GM12878 (cell line): ENCODE measurements around the gene CCDC32. TPM values are rescaled to one million over a fixed set of nuclear protein-coding genes. Genes with fewer than 3 reads are reported as not detected.

ENCODE experiments used
- ATAC-seq: fragments of 200-7000 bp; cut with Tn5 transposase; 3 replicates; pipeline ENCODE4 v1.9.1; 2020; ENCODE audit warnings: mild to moderate bottlenecking, moderate library complexity
- BruUV-seq: library from RNA; stranded (reverse); fragments of 400-500 nt; replicated peaks from 2 replicates; lab custom pipeline; 2021; lab: Mats Ljungman, UMichigan
- CTCF ChIA-PET: fragments of 300-600 bp; sonication (Branson Sonifier 250); formaldehyde crosslinking; extraction: SDS; loops from one replicate; lab custom pipeline; 2021; ENCODE audit warnings: inconsistent platforms; lab: Yijun Ruan, JAX
- POLR2A ChIA-PET: fragments of 350-600 bp; formaldehyde crosslinking; extraction: SDS; loops from one replicate; lab custom pipeline; 2021; ENCODE audit warnings: inconsistent platforms; lab: Charles Lee
- RAD21 ChIA-PET: fragments of 300-600 bp; sonication (Branson Sonifier 250); formaldehyde crosslinking; loops from one replicate; lab custom pipeline; 2023; ENCODE audit warnings: antibody characterized with exemption; ENCODE audit not compliant: unreplicated experiment; lab: Charles Lee
- SMC1A ChIA-PET: fragments of 300-600 bp; sonication (Branson Sonifier 250); formaldehyde crosslinking; loops from one replicate; lab custom pipeline; 2023; ENCODE audit not compliant: unreplicated experiment, uncharacterized antibody; lab: Charles Lee
- DNase-seq: peaks from one replicate; pipeline ENCODE4 v3.0.0-alpha.2; 2011; ENCODE audit warnings: low read depth, low spot score
- FAIRE-seq: peaks from 3 replicates; lab custom pipeline; 2011; peaks lifted over from hg19 to GRCh38; lab: Jason Lieb, UNC
- H2AFZ ChIP-seq: 2 replicates; pipeline ENCODE4 v1.6.0; 2011; ENCODE audit warnings: low read depth, low read length, control low read depth; ENCODE audit not compliant: control insufficient read depth
- H3K27ac ChIP-seq: 2 replicates; pipeline ENCODE4 v1.5.1; 2011; ENCODE audit warnings: control low read depth; ENCODE audit not compliant: control insufficient read depth, insufficient read depth
- H3K27me3 ChIP-seq, 2 experiments: replicated peaks in 1 of 2; 2 replicates each; pipeline versions ENCODE4 v1.6.0 to v1.6.1; 2011; ENCODE audit warnings: low read length in 1 of 2; ENCODE audit not compliant: control insufficient read depth in 2 of 2, insufficient read depth in 2 of 2
- H3K36me3 ChIP-seq, 2 experiments: 2 replicates each; pipeline ENCODE4 v1.5.1; 2011; ENCODE audit warnings: low read length in 1 of 2; ENCODE audit not compliant: control insufficient read depth in 2 of 2, insufficient read depth in 2 of 2
- H3K4me1 ChIP-seq: 2 replicates; pipeline ENCODE4 v1.6.1; 2011; ENCODE audit warnings: mild to moderate bottlenecking, low read length, moderate library complexity, mixed read lengths; ENCODE audit not compliant: control insufficient read depth, insufficient read depth
- H3K4me2 ChIP-seq: 2 replicates; pipeline ENCODE4 v1.6.0; 2011; ENCODE audit warnings: control low read depth; ENCODE audit not compliant: control insufficient read depth, insufficient read depth
- H3K4me3 ChIP-seq: fragments of 200-600 bp; sonication (generic); 2 replicates; pipeline ENCODE4 v1.5.1; 2016
- H3K79me2 ChIP-seq: 2 replicates; pipeline ENCODE4 v1.6.0; 2011; ENCODE audit warnings: low read length; ENCODE audit not compliant: control insufficient read depth, insufficient read depth
- H3K9ac ChIP-seq: 2 replicates; pipeline ENCODE4 v1.8.0; 2011; ENCODE audit warnings: low read length, control low read depth, mixed read lengths; ENCODE audit not compliant: control insufficient read depth, insufficient read depth
- H3K9me3 ChIP-seq: replicated peaks from 3 replicates; pipeline ENCODE4 v1.5.1; 2011; ENCODE audit warnings: mild to moderate bottlenecking, low read length; ENCODE audit not compliant: control insufficient read depth, insufficient read depth
- H4K20me1 ChIP-seq: 2 replicates; pipeline ENCODE4 v1.6.0; 2011; ENCODE audit not compliant: control insufficient read depth, insufficient read depth
- CREM ChIP-seq: IDR thresholded peaks from 2 replicates; pipeline ENCODE4 v1.6.1; 2014; ENCODE audit warnings: antibody characterized with exemption, low read depth
- JUNB ChIP-seq: IDR thresholded peaks from 2 replicates; pipeline ENCODE4 v1.6.1; 2016; ENCODE audit warnings: antibody characterized with exemption, mild to moderate bottlenecking
- MTA2 ChIP-seq: fragments of 450-650 bp; IDR thresholded peaks from 2 replicates; pipeline ENCODE4 v1.6.1; 2016; ENCODE audit warnings: low read depth, mild to moderate bottlenecking, moderate library complexity
- MTA3 ChIP-seq: IDR thresholded peaks from 2 replicates; pipeline ENCODE4 v1.6.1; 2012; ENCODE audit warnings: low read length, inconsistent platforms, borderline replicate concordance
- RB1 ChIP-seq: fragments of 450-650 bp; formaldehyde crosslinking; IDR thresholded peaks from 2 replicates; pipeline ENCODE4 v1.6.1; 2017; ENCODE audit warnings: mild to moderate bottlenecking, borderline replicate concordance
- in situ Hi-C: fragments of 300-500 bp; cut with MboI; formaldehyde crosslinking; loops from 9 replicates; pipeline ENCODE4 v1.14.3; 2018; ENCODE audit warnings: mixed read lengths
- intact Hi-C: fragments of 100-400 bp; cut with micrococcal nuclease; formaldehyde crosslinking; loops from one replicate; pipeline ENCODE4 v1.14.2; 2022; ENCODE audit not compliant: unreplicated experiment
- polyA plus RNA-seq, 11 experiments: library from polyadenylated mRNA; depleted of rRNA in 4 of 11; unstranded in 6 of 11; stranded (reverse) in 5 of 11; fragments of >200 nt; fragmentation: Nextera tagmentation in 4 of 11; fragmentation: Illumina TruSeq in 1 of 11; extraction: Ambion mirVana in 4 of 11; extraction: Trizol in 1 of 11; gene quantifications; 1 replicate in 1 of 11; 2 replicates in 10 of 11; pipeline versions ENCODE4 v1.2.1 to v1.2.3, GENCODE V29; 2011 to 2016; ENCODE audit warnings: inconsistent platforms in 2 of 11, missing spikeins in 2 of 11, low read depth in 1 of 11
- total RNA-seq, 4 experiments: library from RNA; depleted of rRNA in 3 of 4; stranded (reverse); fragments of >200 nt in 3 of 4; fragmentation: Illumina TruSeq in 1 of 4; extraction: Trizol in 1 of 4; gene quantifications; 2 replicates each; pipeline versions ENCODE4 v1.2.1 to v1.2.3, GENCODE V29; 2013 to 2021
- TF ChIP-seq, protein P1 (sequence below): fragments of 150-350 bp; IDR thresholded peaks from 2 replicates; pipeline ENCODE4 v1.6.1; 2016; ENCODE audit warnings: low read depth, low read length
- TF ChIP-seq, protein P2 (sequence below), 3 experiments: IDR thresholded peaks in 2 of 3; conservative IDR thresholded peaks in 1 of 3; 2 replicates each; pipeline ENCODE4 v1.5.1; 2011; ENCODE audit warnings: low read depth in 3 of 3, low read length in 3 of 3, mild to moderate bottlenecking in 3 of 3, control low read depth in 2 of 3, moderate library complexity in 2 of 3, inconsistent platforms in 1 of 3, mixed read lengths in 1 of 3; ENCODE audit not compliant: control insufficient read depth in 2 of 3, insufficient read depth in 1 of 3; ENCODE audit errors: extremely low read depth in 1 of 3

CCDC32 gene
- total and polyA plus RNA-seq, 10 of the 15 experiments (the other 5 are each of a cell fraction or from before 2014, with no cell fraction given), result 30.2 to 74.3 (median 46.5) TPM

DNA sequence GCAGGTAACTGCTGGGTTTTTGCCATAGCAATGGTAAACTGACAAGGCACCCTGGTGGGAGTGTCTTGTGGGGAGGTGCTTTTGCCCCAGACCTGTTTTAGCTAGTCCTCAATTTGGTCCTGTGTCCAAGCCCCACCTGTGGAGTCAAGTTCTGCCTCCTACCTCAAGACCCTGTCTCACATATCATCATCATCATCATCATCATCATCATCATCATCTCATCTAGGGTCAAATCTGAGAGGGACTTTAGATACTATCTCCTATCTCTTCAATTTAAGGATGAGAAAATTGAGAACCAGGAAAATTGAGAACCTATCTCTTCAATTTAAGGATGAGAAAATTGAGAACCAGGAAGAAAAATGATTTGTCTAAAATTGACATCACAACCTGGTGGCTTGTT, 39.1 kb upstream of the CCDC32 start:
- Histone ChIP-seq H3K36me3 (peaks cover 2 to 5% of the 10 kb centered on the region in 2 experiments; a peak in 3 of 4 replicates), H3K9me3 (no peaks in the 10 kb centered on the region; the same call in 2 of the 3 replicates)
- ChIA-PET POLR2A (interaction anchor here (0.6 to 0.8 kb wide), 2 partner anchors 15 to 35 kb away, joined by 3 read pairs; partner anchors contain the start of gene RPUSD2), RAD21 (no interaction called here), CTCF (interaction anchor here (0.6 to 6.7 kb wide), 6 partner anchors 15 to 321 kb away, joined by 3 to 50 read pairs (median 4); no protein-coding TSS in a partner anchor)
- no peak for DNase-seq
- intact Hi-C loops, result no loop called here
- in situ Hi-C loops, result no loop called here
- TF ChIP-seq RB1 (no peak), JUNB (no peak), MTA2 (no peak), CREM (no peak), MTA3 (no peak)
- TF ChIP-seq, protein P1, sequence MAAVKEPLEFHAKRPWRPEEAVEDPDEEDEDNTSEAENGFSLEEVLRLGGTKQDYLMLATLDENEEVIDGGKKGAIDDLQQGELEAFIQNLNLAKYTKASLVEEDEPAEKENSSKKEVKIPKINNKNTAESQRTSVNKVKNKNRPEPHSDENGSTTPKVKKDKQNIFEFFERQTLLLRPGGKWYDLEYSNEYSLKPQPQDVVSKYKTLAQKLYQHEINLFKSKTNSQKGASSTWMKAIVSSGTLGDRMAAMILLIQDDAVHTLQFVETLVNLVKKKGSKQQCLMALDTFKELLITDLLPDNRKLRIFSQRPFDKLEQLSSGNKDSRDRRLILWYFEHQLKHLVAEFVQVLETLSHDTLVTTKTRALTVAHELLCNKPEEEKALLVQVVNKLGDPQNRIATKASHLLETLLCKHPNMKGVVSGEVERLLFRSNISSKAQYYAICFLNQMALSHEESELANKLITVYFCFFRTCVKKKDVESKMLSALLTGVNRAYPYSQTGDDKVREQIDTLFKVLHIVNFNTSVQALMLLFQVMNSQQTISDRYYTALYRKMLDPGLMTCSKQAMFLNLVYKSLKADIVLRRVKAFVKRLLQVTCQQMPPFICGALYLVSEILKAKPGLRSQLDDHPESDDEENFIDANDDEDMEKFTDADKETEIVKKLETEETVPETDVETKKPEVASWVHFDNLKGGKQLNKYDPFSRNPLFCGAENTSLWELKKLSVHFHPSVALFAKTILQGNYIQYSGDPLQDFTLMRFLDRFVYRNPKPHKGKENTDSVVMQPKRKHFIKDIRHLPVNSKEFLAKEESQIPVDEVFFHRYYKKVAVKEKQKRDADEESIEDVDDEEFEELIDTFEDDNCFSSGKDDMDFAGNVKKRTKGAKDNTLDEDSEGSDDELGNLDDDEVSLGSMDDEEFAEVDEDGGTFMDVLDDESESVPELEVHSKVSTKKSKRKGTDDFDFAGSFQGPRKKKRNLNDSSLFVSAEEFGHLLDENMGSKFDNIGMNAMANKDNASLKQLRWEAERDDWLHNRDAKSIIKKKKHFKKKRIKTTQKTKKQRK, result no peak
- TF ChIP-seq, protein P2, sequence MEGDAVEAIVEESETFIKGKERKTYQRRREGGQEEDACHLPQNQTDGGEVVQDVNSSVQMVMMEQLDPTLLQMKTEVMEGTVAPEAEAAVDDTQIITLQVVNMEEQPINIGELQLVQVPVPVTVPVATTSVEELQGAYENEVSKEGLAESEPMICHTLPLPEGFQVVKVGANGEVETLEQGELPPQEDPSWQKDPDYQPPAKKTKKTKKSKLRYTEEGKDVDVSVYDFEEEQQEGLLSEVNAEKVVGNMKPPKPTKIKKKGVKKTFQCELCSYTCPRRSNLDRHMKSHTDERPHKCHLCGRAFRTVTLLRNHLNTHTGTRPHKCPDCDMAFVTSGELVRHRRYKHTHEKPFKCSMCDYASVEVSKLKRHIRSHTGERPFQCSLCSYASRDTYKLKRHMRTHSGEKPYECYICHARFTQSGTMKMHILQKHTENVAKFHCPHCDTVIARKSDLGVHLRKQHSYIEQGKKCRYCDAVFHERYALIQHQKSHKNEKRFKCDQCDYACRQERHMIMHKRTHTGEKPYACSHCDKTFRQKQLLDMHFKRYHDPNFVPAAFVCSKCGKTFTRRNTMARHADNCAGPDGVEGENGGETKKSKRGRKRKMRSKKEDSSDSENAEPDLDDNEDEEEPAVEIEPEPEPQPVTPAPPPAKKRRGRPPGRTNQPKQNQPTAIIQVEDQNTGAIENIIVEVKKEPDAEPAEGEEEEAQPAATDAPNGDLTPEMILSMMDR (IDR thresholded peaks at IDR 0.05 in 2 of 3, conservative IDR thresholded peaks at IDR 0.05 in 1 of 3; ENCODE audit: control insufficient read depth in 2 of 3, extremely low read depth in 1 of 3, insufficient read depth in 1 of 3, low read depth in 3 of 3, low read length in 3 of 3), result no peak
- TF ChIP-seq, all 136 proteins: peak for 0
- no TSS peak for BruUV-seq
- H3K9ac ChIP-seq, result no peak overlapping the region
- no peaks in the 10 kb centered on the region; the same call in 1 of the 2 replicates for H3K4me1 ChIP-seq
- no peaks in the 10 kb centered on the region for H4K20me1 ChIP-seq
- SMC1A ChIA-PET, result interaction anchor here (0.7 to 1.8 kb wide), 4 partner anchors 9 to 77 kb away, joined by 3 to 6 read pairs (median 4); no protein-coding TSS in a partner anchor
- no peak overlapping the region for H3K4me2 ChIP-seq
- no peak for ATAC-seq
- no peak overlapping the region for H3K27ac ChIP-seq
- H2AFZ ChIP-seq, result no peak overlapping the region
- H3K27me3 ChIP-seq, result no peaks in the 10 kb centered on the region
- H3K4me3 ChIP-seq, result no peak overlapping the region
- no peak for FAIRE-seq
- H3K79me2 ChIP-seq, result peaks cover 19% of the 10 kb centered on the region
